Neural progenitor cell (in vitro differentiated cells): ENCODE measurements around the gene PRSS53.

ENCODE experiments used
- EZH2 ChIP-seq: fragments of 200-600 bp; sonication (generic); IDR thresholded peaks from 2 replicates; pipeline ENCODE4 v1.6.1; 2017; ENCODE audit warnings: antibody characterized with exemption, mild to moderate bottlenecking, moderate library complexity
- EZH2phosphoT487 ChIP-seq: fragments of 200-600 bp; sonication (generic); IDR thresholded peaks from 2 replicates; pipeline ENCODE4 v1.6.1; 2017; ENCODE audit warnings: antibody characterized with exemption
- TF ChIP-seq, protein P1 (sequence below): fragments of 200-600 bp; sonication (generic); IDR thresholded peaks from 2 replicates; pipeline ENCODE4 v1.5.1; 2017; ENCODE audit warnings: antibody characterized with exemption, mild to moderate bottlenecking

- TF ChIP-seq, protein P1, sequence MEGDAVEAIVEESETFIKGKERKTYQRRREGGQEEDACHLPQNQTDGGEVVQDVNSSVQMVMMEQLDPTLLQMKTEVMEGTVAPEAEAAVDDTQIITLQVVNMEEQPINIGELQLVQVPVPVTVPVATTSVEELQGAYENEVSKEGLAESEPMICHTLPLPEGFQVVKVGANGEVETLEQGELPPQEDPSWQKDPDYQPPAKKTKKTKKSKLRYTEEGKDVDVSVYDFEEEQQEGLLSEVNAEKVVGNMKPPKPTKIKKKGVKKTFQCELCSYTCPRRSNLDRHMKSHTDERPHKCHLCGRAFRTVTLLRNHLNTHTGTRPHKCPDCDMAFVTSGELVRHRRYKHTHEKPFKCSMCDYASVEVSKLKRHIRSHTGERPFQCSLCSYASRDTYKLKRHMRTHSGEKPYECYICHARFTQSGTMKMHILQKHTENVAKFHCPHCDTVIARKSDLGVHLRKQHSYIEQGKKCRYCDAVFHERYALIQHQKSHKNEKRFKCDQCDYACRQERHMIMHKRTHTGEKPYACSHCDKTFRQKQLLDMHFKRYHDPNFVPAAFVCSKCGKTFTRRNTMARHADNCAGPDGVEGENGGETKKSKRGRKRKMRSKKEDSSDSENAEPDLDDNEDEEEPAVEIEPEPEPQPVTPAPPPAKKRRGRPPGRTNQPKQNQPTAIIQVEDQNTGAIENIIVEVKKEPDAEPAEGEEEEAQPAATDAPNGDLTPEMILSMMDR, result no peak
- TF ChIP-seq EZH2phosphoT487 (no peak), EZH2 (no peak)
These were observed 9.3 kb downstream of the PRSS53 start for GRCh38 chr16:31079342-31079944.
